Fibroblast of skin of abdomen (primary cell): ENCODE data around the gene SPATA2.
A peak's percentile ranks its signal among the peaks of the same experiment; 100 is the strongest.

ENCODE experiments used
- DNase-seq: peaks from one replicate; pipeline ENCODE4 v3.0.0-alpha.2; 2013

SPATA2 gene

GRCh38 chr20:49854190-49854875, 61.0 kb downstream of the SPATA2 start:
- no peak for DNase-seq

DNA sequence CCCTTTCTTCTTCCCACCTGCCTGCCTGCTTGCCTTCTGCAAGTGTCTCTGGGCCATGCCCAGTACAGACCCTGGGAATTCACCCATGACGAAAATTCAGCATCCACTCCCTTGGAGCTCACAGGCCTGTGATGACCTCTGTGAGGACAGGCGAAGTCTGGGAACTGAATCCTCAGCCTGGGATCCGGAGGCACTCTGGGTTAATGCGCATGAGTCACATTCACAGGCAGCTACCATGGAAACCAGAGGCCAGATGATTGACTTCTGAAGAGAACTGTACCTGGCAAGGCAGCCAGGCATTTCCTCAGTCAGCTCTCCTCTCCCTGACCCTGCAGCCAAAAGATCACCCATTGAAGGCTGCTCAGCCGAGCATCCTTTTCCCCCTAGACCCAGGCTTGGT, 61.7 kb downstream of the SPATA2 start:
- DNase-seq = peak; percentile 69
